Measurements from ENCODE around the gene RPL13A. TPM values are rescaled to one million over a fixed set of nuclear protein-coding genes. Genes with fewer than 3 reads are reported as not detected.

RPL13A gene
- total RNA-seq, 1 experiment from 2014 or later, result 3,219 TPM

- DNase-seq (ENCODE audit: low spot score), result no peak
Measured at GRCh38 chr19:49481020-49481683, 6.3 kb upstream of the RPL13A start.

GRCh38 chr19:49486232-49486631 is 1.2 kb upstream of the RPL13A start:
- DNase-seq (ENCODE audit: low spot score), result no peak

DNA sequence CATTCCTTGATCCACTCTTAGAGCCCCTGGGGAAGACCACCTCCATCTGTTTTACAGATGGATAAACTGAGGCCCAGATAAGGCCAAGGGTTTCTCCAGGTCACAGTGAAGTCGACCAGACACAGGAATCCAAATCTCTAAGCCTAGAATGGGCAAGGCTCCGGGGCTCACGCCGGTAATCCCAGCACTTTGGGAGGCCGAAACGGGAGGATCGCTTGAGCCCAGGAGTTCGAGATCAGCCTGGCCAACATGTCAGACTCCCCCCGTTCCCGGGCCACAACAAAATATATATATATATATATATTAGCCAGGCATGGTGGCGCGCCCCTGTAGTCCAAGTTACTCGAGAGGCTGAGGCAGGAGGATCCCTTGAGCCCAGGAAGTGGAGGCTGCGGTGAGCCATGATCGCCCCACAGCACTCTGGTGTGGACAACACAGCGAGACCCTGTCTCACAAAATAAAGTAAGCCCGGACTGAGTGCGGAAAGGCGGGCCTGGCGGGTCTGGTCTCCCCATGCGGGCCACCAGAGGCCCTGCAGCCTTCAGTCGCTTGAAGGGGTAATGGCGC is 615 bp upstream of the RPL13A start:
- no peak for DNase-seq (ENCODE audit: low spot score)

GRCh38 chr19:49488046-49488862 is 846 bp downstream of the RPL13A start:
- DNase-seq (ENCODE audit: low spot score), result no peak

DNA sequence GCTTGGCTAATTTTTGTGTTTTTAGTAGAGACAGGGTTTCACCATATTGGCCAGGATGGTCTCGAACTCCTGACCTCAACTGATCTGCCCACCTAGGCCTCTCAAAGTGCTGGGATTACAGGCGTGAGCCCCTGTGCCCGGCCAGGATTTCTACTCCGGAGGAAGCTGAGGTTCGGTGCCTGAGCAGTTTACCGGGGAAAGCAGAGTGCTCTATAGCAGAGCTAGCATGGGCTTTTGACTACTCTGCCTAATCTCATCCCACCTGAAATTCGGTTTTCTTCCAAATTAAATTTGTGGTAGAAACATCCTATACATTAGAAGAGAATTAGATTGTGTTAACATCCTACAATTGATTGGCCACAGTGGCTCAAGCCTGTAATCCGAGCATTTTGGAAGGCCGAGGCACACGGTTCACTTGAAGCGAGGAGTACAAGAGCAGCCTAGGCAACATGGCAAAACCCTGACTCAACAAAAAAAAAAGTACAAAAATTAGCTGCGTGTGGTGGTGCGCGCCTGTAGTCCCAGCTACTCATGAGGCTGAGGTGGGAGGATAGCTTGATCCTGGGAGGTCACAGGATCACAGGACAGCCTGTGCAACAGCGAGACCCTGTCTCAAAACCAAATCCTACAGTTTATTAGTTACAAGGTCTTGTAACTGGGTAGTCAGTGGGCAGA is 1.6 kb downstream of the RPL13A start:
- DNase-seq (ENCODE audit: low spot score), result no peak

GRCh38 chr19:49489601-49490167 is 2.3 kb downstream of the RPL13A start:
- DNase-seq (ENCODE audit: low spot score), result no peak

GRCh38 chr19:49490287-49491029 is 3.0 kb downstream of the RPL13A start:
- peak; percentile 2 for DNase-seq (ENCODE audit: low spot score)

- DNase-seq (ENCODE audit: low spot score), result peak; percentile 10
Measured at GRCh38 chr19:49491030-49491803, 3.8 kb downstream of the RPL13A start.

DNA sequence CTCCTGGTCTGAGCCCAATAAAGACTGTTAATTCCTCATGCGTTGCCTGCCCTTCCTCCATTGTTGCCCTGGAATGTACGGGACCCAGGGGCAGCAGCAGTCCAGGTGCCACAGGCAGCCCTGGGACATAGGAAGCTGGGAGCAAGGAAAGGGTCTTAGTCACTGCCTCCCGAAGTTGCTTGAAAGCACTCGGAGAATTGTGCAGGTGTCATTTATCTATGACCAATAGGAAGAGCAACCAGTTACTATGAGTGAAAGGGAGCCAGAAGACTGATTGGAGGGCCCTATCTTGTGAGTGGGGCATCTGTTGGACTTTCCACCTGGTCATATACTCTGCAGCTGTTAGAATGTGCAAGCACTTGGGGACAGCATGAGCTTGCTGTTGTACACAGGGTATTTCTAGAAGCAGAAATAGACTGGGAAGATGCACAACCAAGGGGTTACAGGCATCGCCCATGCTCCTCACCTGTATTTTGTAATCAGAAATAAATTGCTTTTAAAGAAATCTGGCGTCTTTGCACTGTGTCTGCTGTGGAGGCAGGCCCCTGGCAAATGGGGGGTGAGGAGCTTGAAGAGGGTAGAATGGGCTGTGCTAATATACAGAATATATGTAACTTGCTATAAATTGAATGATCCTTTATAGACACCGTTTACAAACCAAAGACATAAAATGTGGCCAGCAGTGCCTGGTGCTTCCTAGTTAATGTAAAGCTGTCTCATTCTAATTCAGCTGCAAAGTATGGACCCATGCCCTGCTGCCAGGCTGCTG is 4.6 kb downstream of the RPL13A start:
- peak; percentile 3 for DNase-seq (ENCODE audit: low spot score)

GRCh38 chr19:49492573-49493405 is 5.4 kb downstream of the RPL13A start:
- peak; percentile 80 for DNase-seq (ENCODE audit: low spot score)

- DNase-seq (ENCODE audit: low spot score), result no peak
Measured at GRCh38 chr19:49496574-49497008, 9.2 kb downstream of the RPL13A start.

DNA sequence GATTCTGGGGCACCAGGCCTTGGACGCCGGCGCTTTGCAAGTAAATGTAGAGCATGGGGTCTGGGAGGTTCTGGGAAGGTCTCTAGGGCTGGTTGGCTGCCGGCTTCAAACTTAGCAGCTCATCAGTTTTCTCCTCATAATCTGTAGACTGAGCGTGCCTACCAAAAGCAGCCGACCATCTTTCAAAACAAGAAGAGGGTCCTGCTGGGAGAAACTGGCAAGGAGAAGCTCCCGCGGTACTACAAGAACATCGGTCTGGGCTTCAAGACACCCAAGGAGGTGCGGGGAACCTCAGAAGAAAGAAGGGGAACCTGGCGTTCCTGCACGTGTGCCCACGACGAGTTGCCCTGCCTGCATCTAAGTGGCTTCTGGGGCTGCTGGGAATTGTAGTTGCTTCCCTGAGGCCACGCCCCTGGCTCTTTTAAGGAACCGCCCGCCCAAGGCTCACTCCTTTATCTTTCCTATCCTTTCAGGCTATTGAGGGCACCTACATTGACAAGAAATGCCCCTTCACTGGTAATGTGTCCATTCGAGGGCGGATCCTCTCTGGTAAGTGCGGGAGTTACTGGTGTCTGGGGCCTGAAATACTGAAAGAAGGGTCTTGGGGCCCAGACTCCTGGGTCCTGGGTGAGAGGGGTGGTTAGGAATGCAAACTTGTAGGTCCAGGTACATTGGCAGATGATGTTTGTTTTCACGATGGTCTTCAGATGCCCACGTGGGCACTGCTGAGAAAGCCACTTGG is 9.8 kb downstream of the RPL13A start:
- DNase-seq (ENCODE audit: low spot score), result peak; percentile 64

- no peak for DNase-seq (ENCODE audit: low spot score)
Measured at GRCh38 chr19:49497789-49498103, 10.3 kb downstream of the RPL13A start.

DNA sequence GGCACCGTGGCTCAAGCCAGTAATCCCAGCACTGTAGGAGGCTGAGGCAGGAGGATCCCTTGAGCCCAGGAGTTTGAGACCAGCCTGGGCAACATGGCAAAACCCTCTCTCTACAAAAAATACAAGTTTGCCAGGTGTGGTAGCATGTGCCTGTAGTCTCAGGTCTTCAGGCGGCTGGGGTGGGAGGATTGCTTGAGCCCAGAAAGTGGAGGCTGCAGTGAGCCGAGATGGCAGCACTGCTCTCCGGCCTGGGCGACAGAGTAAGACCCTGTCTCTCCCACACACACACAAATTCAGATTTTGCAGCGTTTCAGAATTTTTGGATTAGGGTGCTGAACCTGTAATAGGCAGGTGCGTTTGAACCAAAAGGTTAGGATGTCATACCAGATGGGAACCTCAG is 11.1 kb downstream of the RPL13A start:
- no peak for DNase-seq (ENCODE audit: low spot score)

DNA sequence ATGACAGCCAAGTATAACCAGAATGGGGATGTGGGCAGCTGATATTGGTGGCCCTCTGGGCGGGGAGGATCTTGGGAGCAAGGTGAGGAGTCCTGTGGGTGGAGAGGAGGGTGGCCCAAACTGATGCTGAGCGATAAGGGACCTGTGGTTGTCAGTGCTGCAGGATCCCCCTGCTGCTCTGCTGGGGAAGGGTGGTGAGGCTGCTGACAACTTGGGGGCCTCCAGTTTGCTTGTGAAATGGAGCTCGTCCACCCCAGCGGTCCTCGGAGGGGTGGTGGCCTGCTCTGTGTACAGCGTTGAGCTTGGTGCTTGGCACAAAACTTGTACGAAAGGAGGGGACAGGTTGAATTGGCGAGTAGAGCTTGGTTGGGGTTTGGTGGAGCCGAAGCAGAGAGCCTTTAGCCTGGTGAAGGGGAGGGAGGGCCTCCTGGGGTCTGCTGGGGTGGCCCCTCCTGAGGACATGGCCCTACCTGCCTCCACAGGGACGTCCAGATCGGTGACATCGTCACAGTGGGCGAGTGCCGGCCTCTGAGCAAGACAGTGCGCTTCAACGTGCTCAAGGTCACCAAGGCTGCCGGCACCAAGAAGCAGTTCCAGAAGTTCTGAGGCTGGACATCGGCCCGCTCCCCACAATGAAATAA is 11.7 kb downstream of the RPL13A start:
- DNase-seq (ENCODE audit: low spot score), result no peak

- DNase-seq (ENCODE audit: low spot score), result peak; percentile 79
Measured at GRCh38 chr19:49502866-49503581, 15.6 kb downstream of the RPL13A start.

- DNase-seq (ENCODE audit: low spot score), result no peak
Measured at GRCh38 chr19:49503582-49503962, 16.2 kb downstream of the RPL13A start.

Data from H4 (cell line).